A549 (cell line): ENCODE measurements around the gene NTN1.

Source experiments
- CHD4 ChIP-seq: fragments of 200-600 bp; sonication (generic); IDR thresholded peaks from 2 replicates; pipeline ENCODE4 v1.6.1; 2016; ENCODE audit warnings: antibody characterized with exemption, mild to moderate bottlenecking, borderline replicate concordance
- EP300 ChIP-seq, 2 experiments: fragments of >200 bp; sonication (Bioruptor Twin); formaldehyde crosslinking; IDR thresholded peaks; 2 replicates in 1 of 2; 3 replicates in 1 of 2; pipeline ENCODE4 v1.6.1; 2016 to 2017
- KDM1A ChIP-seq: fragments of 200-600 bp; sonication (generic); IDR thresholded peaks from 2 replicates; pipeline ENCODE4 v1.6.1; 2016; ENCODE audit warnings: low read depth, mild to moderate bottlenecking
- MAFK ChIP-seq: fragments of 450-650 bp; IDR thresholded peaks from 2 replicates; pipeline ENCODE4 v1.6.1; 2014; ENCODE audit not compliant: partially characterized antibody
- MAZ ChIP-seq: fragments of 150-350 bp; IDR thresholded peaks from 2 replicates; pipeline ENCODE4 v1.6.1; 2014; ENCODE audit warnings: antibody characterized with exemption, low read depth, low read length, borderline replicate concordance
- NFE2L2 ChIP-seq: fragments of 150-350 bp; conservative IDR thresholded peaks from 2 replicates; pipeline ENCODE4 v1.6.1; 2014; ENCODE audit warnings: low read length
- POLR2A ChIP-seq: IDR thresholded peaks from 2 replicates; pipeline ENCODE4 v1.6.1; 2012; ENCODE audit warnings: mild to moderate bottlenecking, low read length
- ZC3H11A ChIP-seq: fragments of 450-650 bp; IDR thresholded peaks from 2 replicates; pipeline ENCODE4 v1.6.1; 2014; ENCODE audit warnings: antibody characterized with exemption, mild to moderate bottlenecking
- ZNF302 ChIP-seq: fragments of 250-450 bp; sonication (Bioruptor Pico); IDR thresholded peaks from 2 replicates; pipeline ENCODE4 v1.9.0; 2021; ENCODE audit warnings: inconsistent platforms, mild to moderate bottlenecking, moderate library complexity
- TF ChIP-seq, protein P1 (sequence below): fragments of >200 bp; sonication (Bioruptor Twin); formaldehyde crosslinking; IDR thresholded peaks from 3 replicates; pipeline ENCODE4 v1.5.1; 2016

DNA sequence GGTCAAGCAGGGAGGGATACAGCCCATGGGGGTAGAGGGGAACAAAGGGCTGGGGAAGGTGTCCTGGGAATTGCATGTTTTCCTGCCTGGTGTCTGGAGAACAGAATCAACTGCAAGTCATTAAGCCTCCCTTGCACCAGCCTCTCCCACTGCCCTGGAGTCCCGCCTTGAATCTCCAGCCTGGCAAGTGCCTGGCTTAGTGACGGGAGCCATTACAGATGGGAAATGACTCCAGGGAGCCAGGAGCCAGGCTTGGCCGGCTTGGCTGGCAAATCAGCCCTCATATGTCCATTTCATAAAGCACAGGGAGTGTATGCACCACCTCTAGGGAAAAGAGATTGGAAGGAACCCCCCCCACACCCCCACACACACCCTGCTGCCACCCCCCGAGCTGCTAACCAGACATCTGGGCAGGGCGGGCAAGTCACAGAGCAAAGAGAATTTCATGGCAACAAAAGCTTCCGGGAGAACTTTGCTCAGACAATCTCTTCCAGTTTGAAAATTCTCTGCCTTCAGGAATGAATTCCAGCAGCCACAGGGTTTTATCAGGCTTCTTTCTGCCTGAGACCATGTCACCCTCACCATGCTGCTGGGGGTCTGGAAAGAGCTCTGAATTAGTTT lies 127.7 kb downstream of the NTN1 start:
- TF ChIP-seq NFE2L2 (no peak), ZNF302 (no peak), POLR2A (no peak), EP300 (IDR thresholded peaks at IDR 0.05) (no peak), MAFK (no peak), ZC3H11A (no peak), KDM1A (no peak), MAZ (no peak), CHD4 (no peak)
- TF ChIP-seq, protein P1, sequence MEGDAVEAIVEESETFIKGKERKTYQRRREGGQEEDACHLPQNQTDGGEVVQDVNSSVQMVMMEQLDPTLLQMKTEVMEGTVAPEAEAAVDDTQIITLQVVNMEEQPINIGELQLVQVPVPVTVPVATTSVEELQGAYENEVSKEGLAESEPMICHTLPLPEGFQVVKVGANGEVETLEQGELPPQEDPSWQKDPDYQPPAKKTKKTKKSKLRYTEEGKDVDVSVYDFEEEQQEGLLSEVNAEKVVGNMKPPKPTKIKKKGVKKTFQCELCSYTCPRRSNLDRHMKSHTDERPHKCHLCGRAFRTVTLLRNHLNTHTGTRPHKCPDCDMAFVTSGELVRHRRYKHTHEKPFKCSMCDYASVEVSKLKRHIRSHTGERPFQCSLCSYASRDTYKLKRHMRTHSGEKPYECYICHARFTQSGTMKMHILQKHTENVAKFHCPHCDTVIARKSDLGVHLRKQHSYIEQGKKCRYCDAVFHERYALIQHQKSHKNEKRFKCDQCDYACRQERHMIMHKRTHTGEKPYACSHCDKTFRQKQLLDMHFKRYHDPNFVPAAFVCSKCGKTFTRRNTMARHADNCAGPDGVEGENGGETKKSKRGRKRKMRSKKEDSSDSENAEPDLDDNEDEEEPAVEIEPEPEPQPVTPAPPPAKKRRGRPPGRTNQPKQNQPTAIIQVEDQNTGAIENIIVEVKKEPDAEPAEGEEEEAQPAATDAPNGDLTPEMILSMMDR, result no peak
